ENCODE data around the gene EDDM13.
"Not testable (repeated sequence)": the region's sequence is repeated elsewhere in the genome, so short reads cannot be mapped to it uniquely, and the experiment has no call there.

The EDDM13 gene

DNA sequence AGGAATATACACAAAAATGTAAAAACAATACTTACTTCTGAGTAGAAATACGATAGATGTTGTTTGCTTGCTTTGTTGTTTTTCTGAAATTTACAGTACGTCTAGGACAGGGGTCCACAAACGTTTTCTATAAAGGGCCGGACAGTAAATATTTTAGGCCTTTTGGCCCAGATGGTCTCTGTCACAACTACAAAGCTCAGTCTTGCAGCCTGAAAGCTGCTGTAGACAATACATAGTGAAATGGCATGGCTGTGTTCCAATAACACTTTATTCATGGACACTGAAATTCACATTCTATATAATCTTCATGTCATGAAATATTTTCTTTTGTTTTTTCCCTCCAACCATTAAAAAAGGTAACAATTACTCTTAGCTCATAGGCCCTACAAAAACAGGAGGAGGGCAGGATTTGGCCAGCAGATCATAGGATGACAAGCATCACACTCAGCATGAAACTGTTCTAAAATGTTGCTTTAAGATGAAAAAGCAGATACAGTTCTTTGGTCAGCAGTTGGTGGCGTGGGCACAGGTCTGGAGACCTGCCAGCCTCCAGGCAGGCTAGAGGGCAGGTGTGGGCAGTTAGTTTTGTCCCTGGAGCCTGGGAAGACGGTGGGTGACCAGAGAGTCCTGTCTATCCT, at the start of gene EDDM13:
Gene EDDM13 (plus strand): TSS at position 588 of the 638 bp plus-strand sequence. CDS start 87 bp downstream, outside the sequence.
- no peak for DNase-seq

- no peak for DNase-seq
These were observed 49.6 kb upstream of the EDDM13 start for GRCh38 chr19:56222901-56223300.

DNA sequence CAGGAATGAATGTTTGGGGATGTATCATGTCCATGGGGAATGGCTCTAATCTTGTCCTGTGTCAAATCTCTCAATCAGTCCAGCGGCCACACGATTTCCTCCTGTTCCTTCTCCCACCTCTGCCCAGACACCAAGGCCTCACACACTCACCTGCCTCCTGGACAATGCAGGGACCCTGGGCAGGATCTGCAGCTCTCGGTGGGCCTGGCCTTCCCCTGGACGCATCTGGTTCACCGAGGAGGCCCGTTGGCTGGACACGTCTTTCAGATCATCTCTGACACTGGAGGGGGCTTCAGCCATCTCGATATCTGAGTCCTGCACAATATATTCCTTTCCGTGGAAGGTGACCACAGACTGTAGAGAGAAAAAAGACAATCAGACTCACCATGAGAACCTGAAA, 49.1 kb upstream of the EDDM13 start:
- DNase-seq: no peak

- DNase-seq: no peak
These were observed 27.3 kb upstream of the EDDM13 start for GRCh38 chr19:56245121-56245740.

DNA sequence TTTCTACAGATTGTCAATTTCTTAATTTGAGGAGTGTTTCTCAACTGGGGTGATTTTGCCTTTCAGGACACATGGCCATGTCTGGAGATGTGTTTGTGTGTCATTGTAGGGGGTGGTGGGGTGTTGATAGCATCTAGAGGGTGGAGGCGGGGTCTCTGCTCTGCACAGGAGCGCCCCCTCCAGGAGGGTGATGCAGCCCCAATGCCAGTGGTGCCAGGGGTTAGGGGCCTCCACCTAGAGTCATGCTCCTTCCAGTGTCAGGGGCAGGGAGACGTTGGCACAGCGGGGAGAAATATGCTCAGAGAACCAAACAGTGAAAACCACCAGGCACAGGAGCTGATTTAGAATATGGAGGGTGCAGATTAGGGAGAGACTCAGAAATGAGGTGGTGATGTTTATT, 26.8 kb upstream of the EDDM13 start:
- DNase-seq: not testable (repeated sequence)

DNA sequence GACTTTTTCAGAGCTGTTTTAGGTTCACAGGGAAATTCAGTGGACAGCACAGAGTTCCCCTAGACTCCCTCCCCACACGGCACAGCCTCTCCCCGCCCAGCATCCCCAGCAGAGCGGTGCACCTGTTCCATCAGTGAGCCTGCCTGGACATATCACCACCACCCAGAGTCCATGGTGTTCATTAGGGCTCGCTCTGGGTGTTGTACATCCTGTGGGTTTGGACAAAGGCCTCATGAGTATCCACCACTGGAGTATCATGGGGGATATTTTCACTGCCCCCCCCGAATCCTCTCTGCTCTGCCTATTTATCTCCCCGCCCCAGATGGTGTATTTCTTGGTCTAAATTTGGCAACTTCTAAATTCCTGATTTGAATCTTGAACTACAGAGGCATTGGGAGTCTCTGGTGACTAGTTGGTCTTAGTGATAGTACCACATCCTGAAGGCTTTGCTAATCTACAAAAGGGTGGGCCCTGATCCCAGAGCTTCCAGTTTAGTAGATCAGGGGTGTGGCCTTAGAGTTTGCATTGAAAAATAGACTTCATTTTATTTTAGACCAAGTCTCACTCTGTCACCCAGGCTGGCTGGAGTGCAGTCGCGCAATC, 23.7 kb upstream of the EDDM13 start:
- DNase-seq: not testable (repeated sequence)

- DNase-seq: peak; percentile 72
These were observed 19.7 kb upstream of the EDDM13 start for GRCh38 chr19:56252699-56253422.

- DNase-seq: no peak
These were observed 18.8 kb upstream of the EDDM13 start for GRCh38 chr19:56253737-56254136.

DNA sequence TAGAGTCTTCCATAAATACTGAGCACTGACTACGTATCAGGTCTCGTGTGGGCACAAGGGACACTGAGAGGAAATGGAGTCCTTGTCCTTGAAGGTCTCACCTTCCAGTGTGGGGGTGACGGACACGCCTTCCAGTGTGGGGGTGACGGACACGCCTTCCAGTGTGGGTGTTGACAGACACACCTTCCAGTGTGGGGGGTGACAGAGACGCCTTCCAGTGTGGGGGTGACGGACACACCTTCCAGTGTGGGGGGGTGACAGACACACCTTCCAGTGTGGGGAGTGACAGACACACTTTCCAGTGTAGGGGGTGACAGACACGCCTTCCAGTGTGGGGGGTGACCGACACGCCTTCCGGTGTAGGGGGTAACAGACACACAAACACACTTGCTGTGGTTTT, 14.3 kb upstream of the EDDM13 start:
- DNase-seq: no peak

GRCh38 chr19:56261145-56261544, 11.4 kb upstream of the EDDM13 start:
- DNase-seq: no peak

DNA sequence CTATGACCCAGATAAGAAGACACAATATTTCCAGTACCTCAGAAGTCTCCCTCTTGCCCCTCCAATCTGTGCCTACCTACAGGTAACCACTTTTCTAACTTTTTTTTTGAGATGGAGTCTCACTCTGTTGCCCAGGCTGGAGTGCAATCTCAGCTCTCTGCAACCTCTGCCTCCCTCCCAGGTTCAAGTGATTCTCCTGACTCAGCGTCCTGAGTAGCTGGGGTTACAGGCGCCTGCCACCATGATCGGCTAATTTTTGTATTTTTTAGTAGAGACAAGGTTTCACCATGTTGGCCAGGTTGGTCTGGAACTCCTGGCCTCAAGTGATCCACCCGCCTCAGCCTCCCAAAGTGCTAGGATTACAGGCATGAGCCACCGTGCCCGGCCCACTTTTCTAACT, 10.6 kb upstream of the EDDM13 start:
- DNase-seq: not testable (repeated sequence)

- no peak for DNase-seq
These were observed 9.2 kb upstream of the EDDM13 start for GRCh38 chr19:56263319-56263718.

GRCh38 chr19:56266051-56266450, 6.5 kb upstream of the EDDM13 start:
- no peak for DNase-seq

GRCh38 chr19:56269348-56269747, 3.2 kb upstream of the EDDM13 start:
- DNase-seq: no peak

GRCh38 chr19:56270676-56271075, 1.9 kb upstream of the EDDM13 start:
- no peak for DNase-seq

DNA sequence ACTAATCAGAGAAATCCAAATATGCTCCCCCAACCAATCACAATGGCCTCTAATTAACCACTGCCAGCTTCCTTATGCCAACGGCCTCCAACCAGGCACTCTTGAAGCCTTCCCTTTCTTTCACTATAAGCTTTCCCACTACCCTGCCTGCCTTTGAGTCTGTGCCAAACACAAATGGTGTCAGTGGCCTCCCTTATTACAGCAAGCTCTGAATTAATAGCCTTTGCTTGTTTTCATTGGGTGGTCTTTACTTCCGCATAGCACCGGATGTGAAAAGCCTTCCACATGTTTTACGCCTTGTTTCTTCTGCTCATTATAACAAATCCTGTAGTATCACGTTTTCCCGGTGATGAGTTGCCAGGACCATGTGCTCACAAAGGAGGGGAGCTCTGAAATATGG, 1.4 kb upstream of the EDDM13 start:
- no peak for DNase-seq

- no peak for DNase-seq
These were observed 1.1 kb downstream of the EDDM13 start for GRCh38 chr19:56273563-56274117.

GRCh38 chr19:56282809-56283208, 10.3 kb downstream of the EDDM13 start:
- no peak for DNase-seq

DNA sequence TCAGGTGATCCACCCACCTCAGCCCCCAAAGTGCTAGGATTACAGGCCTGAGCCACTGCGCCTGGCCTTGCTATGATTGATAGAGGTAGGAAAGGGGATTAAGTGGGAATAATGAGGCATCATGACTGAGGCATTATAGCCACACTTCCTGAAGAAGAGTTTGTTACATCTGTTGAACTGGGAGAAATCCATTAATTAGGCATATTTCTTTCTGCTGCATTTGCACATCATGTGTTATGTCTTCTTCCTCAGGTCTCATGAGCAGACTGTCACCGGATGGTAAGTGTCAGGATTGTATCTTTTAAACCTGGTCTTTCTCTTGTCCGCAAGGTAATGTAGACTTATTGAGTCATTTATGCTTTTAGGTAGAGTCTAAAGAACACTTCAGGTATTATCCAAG, 12.2 kb downstream of the EDDM13 start:
- DNase-seq: no peak

DNA sequence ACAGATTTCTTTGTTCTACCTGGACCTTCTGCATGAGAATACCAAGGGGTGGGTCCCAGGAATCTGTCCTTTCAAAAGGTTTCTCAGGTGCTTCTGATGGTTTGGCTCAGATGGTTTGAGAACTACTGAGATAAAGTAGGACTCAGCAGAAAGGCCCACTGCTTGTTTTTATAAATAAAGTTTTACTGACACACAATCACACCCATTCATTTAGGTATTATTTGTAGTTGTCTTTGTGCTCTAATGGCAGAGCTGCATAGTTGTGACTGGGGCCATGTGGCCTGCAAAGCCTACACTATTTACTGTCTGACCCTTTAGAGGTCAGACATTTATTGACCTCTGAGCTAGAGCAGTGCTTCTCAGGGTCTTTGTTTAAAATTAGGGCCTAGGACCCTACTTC, 17.6 kb downstream of the EDDM13 start:
- DNase-seq: no peak

DNA sequence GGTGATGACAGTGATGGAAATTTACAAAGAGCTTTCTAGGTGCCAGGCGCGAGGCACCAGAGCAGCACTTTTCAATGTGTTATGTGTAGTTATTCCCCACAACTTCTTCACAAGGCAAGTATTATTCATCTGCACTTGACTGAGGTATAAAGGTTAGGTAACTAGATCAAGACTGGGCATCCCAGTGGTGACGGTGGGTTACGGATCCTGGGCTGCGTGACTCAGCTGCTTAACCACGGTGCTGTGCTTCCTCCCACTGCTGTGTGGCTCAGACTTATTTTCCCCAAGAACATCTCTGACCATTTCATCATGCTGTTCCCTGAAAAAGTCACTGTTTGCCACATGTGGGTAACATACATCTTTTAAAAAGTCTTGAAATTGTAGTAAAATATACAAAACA, 19.3 kb downstream of the EDDM13 start:
- DNase-seq: no peak

DNA sequence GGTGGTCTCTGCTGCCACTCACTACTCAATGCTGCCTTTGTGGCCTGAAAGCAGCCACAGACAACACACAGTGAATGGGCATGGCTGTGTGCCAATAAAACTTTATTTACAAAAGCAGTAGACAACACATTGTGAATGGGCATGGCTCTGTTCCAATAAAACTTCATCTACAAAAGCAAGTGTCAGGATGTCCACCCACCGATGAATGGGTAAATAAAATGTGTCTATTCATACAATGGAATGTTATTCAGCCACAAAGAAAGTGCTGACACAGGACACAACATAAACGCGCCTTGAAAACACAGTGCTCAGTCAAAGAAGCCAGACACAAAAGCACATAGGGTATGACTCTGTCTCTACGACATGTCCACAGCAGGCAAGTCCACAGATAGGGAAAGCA, 22.0 kb downstream of the EDDM13 start:
- no peak for DNase-seq
